GM18505 (cell line): ENCODE results near the gene GNAZ.

Experiments
- ATAC-seq: cut with Tn5 transposase; IDR thresholded peaks from one replicate; pipeline ENCODE4 v1.9.1; 2021; ENCODE audit not compliant: unreplicated experiment
- POLR2A ChIP-seq: IDR thresholded peaks from 4 replicates; pipeline ENCODE4 v1.6.1; 2011; ENCODE audit warnings: borderline replicate concordance; ENCODE audit not compliant: insufficient read depth, insufficient read length; ENCODE audit errors: extremely low read depth

Gene GNAZ

DNA sequence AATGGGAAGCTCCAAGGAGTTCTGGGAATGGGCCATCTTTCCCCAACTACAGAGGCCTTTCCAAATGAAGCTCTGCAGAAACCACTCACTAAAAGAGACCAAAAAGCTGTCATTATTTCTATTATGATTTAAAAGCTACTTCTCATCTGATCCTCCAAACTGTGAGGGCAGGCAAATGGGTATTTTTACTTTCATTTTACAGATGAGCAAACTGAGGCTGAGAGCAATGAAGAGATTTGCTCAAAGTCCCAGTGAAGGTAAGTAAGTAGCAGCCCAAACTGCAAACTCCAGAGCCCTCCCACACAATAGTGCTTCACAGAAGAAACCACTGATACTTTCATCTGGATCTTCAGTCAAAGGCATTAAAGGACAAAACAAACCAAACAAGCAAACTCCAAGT, 70.1 kb downstream of the GNAZ start:
- no peak for TF ChIP-seq POLR2A
- ATAC-seq: no peak

DNA sequence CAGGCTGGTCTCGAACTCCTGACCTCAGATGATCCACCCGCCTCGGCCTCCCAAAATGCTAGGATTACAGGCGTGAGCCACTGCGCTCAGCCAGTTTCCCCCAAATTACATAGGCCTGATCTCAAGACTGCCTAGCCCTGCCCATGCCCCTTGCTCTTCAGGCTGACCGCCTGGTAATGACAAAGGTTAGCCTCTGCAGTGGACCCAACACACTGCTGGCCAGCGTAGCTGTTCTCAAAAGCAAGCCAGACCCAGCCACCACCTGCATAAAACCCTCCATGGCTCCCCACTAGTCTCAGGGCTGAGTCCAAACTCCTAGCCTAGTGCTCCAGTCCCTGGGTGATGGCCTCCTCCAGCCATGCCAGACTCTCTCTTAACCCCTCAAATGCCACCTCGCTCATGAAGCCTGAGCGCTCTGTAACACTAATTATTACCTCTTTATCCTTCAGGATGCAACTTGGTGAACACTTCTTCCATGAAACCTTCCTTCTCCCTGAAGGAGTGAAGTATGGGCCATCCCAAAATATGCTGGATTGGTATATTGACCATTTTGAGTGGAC, 72.3 kb downstream of the GNAZ start:
- ATAC-seq: no peak
- no peak for TF ChIP-seq POLR2A

DNA sequence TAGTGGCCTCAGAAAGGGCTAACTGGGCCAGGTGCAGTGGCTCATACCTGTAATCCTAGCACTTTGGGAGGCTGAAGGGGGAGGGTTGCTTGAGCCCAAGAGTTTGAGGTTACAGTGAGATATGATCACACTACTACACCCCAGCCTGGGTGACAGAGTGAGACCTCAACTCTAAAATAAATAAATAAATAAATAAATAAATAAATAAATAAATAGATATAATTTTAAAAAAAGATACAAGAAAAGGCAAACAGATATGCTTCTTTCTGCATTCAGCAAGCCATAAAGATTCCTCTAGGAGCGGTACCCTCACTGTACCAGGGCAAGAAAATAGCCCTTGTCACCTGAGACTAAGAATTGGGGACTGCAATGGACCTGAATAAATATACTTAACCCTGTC, 72.8 kb downstream of the GNAZ start:
- ATAC-seq: no peak
- TF ChIP-seq POLR2A: no peak

DNA sequence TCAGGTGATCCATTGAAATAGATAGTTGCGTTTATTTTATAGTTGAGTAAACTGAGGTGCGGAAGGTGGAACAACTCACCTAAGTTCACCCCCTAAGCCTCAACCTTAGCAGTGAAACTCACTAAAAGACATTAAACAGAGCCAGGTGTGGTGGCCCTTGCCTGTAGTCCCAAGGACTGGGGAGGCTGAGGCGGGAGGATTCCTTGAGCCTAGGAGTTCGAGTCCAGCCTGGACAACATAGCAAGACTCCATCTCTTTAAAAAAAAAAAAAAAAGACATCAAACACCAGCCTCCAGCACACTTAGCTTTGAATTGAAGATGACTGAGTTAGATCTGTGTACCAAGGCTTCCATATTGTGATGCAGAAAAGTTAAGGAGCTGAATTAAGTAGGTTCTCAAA, 74.1 kb downstream of the GNAZ start:
- TF ChIP-seq POLR2A: no peak
- ATAC-seq: no peak

DNA sequence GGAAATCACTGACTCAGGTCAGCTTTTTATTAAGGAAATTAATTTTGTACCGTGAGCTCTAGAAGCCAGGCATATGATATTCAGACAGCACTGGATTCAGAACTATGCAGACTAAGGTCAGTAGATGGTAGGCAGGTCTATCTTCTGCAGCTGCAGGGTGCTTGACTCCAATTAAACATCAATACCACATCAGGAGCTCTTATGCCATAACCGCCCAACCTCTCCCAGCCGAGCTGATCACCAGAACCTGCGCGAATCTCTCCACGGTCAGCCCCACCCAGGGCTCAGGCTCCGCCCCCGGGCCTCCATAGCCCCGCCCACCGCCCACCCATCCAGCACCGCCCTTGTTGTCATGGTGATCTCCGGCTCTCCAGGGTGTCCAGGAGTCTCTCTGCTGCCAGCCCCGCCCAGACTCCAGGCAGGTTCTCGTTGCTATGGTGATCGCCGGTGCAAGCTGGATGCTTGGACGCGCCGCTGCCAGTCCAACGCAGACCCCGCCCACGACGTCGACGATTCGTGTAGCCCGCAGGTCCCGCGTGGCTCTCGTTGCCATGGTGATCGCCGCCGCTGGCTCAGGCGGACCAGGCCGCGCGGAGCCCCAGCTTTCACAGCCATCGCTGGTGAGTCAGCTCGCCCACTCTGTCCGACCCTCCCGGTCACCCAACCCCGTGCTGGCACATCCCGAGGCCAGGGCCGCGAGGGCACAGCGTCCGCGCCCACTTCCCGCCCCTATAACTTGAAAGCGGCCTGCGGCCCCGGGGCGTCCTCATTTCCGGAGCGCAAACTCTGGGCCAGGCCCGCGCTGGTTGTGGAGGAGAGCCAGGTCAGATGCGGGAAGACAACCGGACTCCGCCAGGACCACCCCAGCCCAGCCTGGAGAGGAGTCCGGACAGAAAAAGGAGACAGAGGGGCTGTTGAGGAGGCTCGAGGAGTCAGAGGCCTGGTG, 74.9 kb downstream of the GNAZ start, which contains the start of gene RAB36:
TSS of gene RAB36 (plus strand) at position 546 of the 946 bp plus-strand sequence. CDS start 1,140 bp downstream, outside the sequence.
- TF ChIP-seq POLR2A: no peak

DNA sequence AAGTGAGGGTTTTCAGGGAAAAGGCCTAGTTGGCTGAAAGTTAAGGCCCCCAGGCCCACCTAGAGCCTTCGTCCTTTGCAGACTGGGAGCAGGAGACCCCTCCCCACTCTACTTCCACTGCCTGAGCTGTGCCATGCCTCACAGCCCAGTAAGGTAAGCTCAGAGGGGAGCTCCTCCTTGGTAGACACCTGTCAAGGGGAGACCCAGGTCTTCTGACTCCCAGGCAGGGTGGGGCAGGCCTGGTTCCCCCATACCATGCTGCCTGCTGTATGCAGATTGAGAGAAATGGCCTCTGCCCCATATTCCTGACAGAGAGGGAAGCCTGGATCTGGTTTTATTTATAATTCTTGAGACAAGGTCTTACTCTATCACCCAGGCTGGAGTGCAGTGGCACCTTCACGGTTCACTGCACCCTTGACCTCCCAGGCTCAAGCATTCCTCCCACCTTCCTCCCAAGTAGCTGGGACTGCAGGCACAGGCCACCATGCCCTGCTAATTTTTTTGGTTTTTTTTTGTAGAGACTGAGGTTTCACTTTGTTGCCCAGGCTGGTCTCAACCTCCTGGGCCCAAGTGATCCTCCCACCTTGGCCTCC, 75.7 kb downstream of the GNAZ start:
- ATAC-seq: no peak
- no peak for TF ChIP-seq POLR2A

More for the DNA sequence above, 74.9 kb downstream of the GNAZ start, which contains the start of gene RAB36:
- ATAC-seq: no peak

DNA sequence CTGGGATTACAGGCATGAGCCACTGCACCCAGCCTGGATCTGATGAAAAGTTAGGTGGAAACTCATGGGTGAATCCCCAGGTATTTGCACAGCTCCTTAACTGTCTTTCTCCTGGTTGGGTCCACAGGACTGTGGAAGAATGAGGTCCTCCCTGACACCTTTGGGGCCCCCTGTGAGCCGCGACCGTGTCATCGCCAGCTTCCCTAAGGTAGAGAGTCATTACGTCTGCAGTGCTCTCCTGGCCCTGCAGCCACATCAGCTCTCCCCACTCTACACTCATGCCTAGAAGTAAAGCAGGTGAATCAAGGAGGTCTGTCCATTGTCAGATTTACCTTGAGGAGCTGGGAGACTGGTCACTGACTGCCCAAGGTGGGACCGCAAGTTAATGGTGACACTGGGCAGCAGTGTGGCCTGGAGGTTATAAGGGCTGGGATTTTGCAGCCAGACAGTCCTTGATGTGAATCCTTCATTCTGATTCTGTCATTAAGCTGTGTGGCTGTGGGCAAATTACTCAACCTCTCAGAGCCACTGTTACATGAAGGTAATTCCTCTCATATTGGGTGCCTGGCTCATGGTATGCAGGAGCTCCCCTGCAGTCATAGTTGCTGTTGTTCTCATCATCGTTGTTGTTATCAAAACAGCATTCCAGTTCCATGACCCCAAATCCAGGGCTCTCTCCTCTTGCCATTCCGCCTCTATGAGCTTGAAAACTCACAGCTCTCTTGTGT, 76.3 kb downstream of the GNAZ start:
- TF ChIP-seq POLR2A: no peak
- no peak for ATAC-seq

DNA sequence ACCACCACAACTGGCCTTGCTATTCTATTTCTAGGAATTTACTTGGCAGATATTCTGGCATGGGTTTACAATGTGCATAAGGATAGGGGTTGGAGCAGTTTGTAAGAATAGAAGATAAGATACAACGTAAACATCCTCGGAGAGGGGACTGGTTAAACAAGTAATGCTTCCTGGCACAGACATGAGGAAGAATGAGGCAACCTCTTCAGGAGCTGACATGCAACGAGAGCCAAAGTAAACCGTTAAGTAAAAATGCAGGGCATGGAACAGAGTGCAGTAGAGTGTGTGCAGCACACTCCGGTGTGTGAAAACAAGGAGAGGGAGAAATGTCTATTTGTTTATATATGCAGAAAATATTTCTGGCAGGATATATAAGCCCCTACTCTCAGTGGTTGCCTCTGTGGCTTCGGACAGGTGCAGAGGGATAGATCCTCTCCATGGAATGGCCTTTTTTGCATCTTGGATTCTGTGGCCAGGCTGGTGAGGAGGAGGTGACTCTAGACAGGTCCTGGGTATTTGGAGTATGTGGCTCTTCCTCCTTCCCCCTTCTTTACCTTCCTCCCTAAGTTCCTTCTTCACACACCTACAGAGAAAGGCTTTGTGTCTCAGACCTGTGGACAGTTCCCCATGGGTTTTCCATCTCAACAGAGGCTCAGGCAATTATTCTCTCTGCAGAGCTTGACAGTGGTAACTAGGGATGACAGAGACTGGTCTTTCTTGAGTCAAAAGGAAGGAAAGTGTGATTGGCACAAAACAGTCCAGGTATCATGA, 77.5 kb downstream of the GNAZ start:
- no peak for TF ChIP-seq POLR2A
- ATAC-seq: no peak

DNA sequence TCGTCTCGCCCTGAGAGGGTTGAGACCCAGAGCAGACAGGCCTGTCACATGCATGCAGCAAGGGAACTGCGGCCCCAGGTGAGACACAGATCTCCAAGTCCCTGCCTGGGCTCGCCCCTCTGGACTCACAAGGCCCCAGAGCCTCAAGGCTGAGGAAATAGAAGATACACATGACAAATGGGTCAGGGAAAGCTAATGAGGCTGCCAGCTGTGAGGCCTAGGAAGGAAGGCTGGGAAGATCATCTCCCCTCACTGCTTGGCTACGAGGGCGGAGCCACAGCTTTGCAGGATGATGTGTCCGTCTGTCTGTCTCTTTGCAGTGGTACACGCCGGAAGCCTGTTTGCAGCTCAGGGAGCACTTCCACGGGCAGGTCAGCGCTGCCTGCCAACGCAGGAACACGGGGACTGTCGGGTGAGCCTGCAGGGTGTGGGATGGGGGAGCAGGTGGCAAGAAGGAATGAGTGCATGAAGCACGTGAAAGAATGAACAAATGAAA, 79.5 kb downstream of the GNAZ start:
- no peak for ATAC-seq
- no peak for TF ChIP-seq POLR2A

DNA sequence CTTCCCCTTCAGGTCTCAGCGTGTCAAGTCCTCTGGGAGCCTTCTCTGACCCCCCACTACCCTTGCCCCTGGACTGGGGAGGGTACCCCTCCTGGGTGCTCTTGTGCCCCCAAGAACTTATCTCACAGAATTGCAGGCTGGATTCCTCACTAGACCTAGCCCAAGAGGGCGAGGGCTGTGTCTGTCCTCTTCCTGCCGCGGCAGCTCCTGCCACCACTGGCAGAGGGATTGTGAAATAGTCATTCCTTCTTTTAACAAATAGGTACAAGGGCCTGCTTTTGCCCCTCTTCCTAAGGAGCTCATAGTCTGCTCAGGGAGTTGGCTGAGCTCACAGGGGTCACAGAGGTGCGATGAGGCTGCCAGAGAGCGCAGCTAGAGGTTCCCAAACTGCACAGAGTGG, 80.4 kb downstream of the GNAZ start:
- no peak for TF ChIP-seq POLR2A
- ATAC-seq: no peak

DNA sequence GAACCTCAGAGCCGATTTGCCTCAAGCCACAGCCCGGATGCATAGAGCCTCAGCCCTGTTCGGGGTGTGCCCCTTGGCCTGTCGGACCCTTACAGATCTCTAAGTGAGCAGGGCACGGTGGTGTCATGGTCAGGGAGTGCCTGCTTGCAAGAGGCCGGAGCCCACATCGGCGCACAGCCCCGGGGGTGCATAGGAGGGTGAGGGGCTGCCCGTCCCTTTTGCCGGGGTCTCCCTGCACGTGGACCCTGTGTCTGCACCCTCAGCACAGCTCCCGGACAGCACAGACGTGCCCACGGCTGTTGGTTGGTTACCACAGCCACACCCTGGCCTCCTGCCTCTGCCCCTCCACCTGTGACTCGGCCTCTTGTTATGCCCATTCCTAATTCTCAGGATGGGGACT, 81.5 kb downstream of the GNAZ start:
- no peak for TF ChIP-seq POLR2A
- no peak for ATAC-seq
